H1 (cell line): Measurements from ENCODE around the gene MMP20. TPM values are rescaled to one million over a fixed set of nuclear protein-coding genes. Genes with fewer than 3 reads are reported as not detected.

Experiments
- CTCF ChIA-PET: fragments of 300-600 bp; sonication (Branson Sonifier 250); formaldehyde crosslinking; loops from one replicate; lab custom pipeline; 2021; ENCODE audit not compliant: partially characterized antibody; lab: Charles Lee
- POLR2A ChIA-PET: fragments of 300-600 bp; sonication (Branson Sonifier 250); formaldehyde crosslinking; loops from one replicate; lab custom pipeline; 2021; ENCODE audit warnings: inconsistent platforms; ENCODE audit not compliant: partially characterized antibody; lab: Charles Lee
- DNase-seq, 2 experiments: peaks; one replicate each; pipeline versions ENCODE4 v3.0.0 to v3.0.0-alpha.2; 2010 to 2022; ENCODE audit warnings: low spot score in 2 of 2, low read depth in 1 of 2, mixed read lengths in 1 of 2
- FAIRE-seq: peaks from 2 replicates; lab custom pipeline; 2011; peaks lifted over from hg19 to GRCh38; lab: Jason Lieb, UNC
- H2AFZ ChIP-seq: 2 replicates; pipeline ENCODE4 v1.8.1; 2012; ENCODE audit warnings: low read length, inconsistent platforms
- H2AK5ac ChIP-seq: 2 replicates; pipeline ENCODE4 v1.6.1; 2013; ENCODE audit warnings: low read depth, low read length
- H2BK120ac ChIP-seq: replicated peaks from 2 replicates; pipeline ENCODE3; 2013; ENCODE audit warnings: low read depth, low read length, inconsistent platforms
- H2BK12ac ChIP-seq: 2 replicates; pipeline ENCODE4 v1.6.1; 2013; ENCODE audit warnings: low read depth, low read length
- H2BK15ac ChIP-seq: 2 replicates; pipeline ENCODE4 v1.6.1; 2013; ENCODE audit warnings: low read length
- H2BK20ac ChIP-seq: 2 replicates; pipeline ENCODE4 v1.6.1; 2013; ENCODE audit warnings: low read length
- H2BK5ac ChIP-seq: 2 replicates; pipeline ENCODE4 v1.6.1; 2013; ENCODE audit warnings: low read depth, low read length
- H3K14ac ChIP-seq: 2 replicates; pipeline ENCODE4 v1.6.1; 2013; ENCODE audit warnings: inconsistent platforms; ENCODE audit not compliant: insufficient read length
- H3K18ac ChIP-seq: 2 replicates; pipeline ENCODE4 v1.6.1; 2013; ENCODE audit warnings: low read length; ENCODE audit errors: extremely low read depth
- H3K23ac ChIP-seq: 2 replicates; pipeline ENCODE4 v1.6.1; 2013; ENCODE audit warnings: inconsistent platforms; ENCODE audit not compliant: insufficient read length
- H3K23me2 ChIP-seq: 2 replicates; pipeline ENCODE4 v1.6.1; 2013; ENCODE audit warnings: low read depth, low read length
- H3K27ac ChIP-seq: 2 replicates; pipeline ENCODE4 v1.6.1; 2011; ENCODE audit warnings: low read depth, low read length, inconsistent platforms
- H3K27me3 ChIP-seq, 4 experiments: replicated peaks in 1 of 4; 1 replicate in 1 of 4; 2 replicates in 3 of 4; pipeline versions ENCODE4 v1.6.1 to v1.8.1; 2011 to 2013; ENCODE audit warnings: low read length in 3 of 4, mild to moderate bottlenecking in 3 of 4, inconsistent platforms in 2 of 4, mixed read lengths in 2 of 4, moderate library complexity in 1 of 4; ENCODE audit not compliant: control insufficient read depth in 3 of 4, insufficient read depth in 3 of 4; ENCODE audit errors: extremely low read depth in 1 of 4
- H3K36me3 ChIP-seq, 4 experiments: 2 replicates each; pipeline versions ENCODE4 v1.6.1 to v1.8.1; 2011 to 2013; ENCODE audit warnings: mild to moderate bottlenecking in 4 of 4, low read length in 3 of 4, moderate library complexity in 2 of 4, control low read depth in 1 of 4, inconsistent platforms in 1 of 4; ENCODE audit not compliant: insufficient read depth in 4 of 4, control insufficient read depth in 2 of 4
- H3K4ac ChIP-seq: replicated peaks from 2 replicates; pipeline ENCODE3; 2013; ENCODE audit warnings: low read length, low read depth, mixed read lengths, inconsistent platforms; ENCODE audit not compliant: insufficient read length
- H3K4me1 ChIP-seq, 4 experiments: replicated peaks in 1 of 4; 1 replicate in 1 of 4; 2 replicates in 3 of 4; pipeline versions ENCODE4 v1.6.1 to v1.8.1; 2011 to 2013; ENCODE audit warnings: low read length in 3 of 4, inconsistent platforms in 2 of 4, mixed read lengths in 1 of 4; ENCODE audit not compliant: insufficient read depth in 4 of 4, control insufficient read depth in 3 of 4
- H3K4me2 ChIP-seq, 2 experiments: 2 replicates each; pipeline versions ENCODE4 v1.6.1 to v1.8.1; 2011 to 2013; ENCODE audit warnings: low read depth in 2 of 2, low read length in 2 of 2, control low read depth in 1 of 2, inconsistent platforms in 1 of 2, mild to moderate bottlenecking in 1 of 2; ENCODE audit not compliant: insufficient read depth in 1 of 2
- H3K4me3 ChIP-seq, 4 experiments: fragments of 200-600, 300-600 bp in 1 of 4; sonication (generic), shearing (Covaris generic), sonication (Bioruptor Twin) in 1 of 4; 2 replicates each; pipeline versions ENCODE4 v1.5.1 to v1.8.1; 2011 to 2016; ENCODE audit warnings: low read length in 4 of 4, low read depth in 3 of 4, control low read depth in 2 of 4, inconsistent platforms in 2 of 4, mild to moderate bottlenecking in 2 of 4, mixed read lengths in 1 of 4, moderate library complexity in 1 of 4; ENCODE audit not compliant: insufficient read depth in 2 of 4; ENCODE audit errors: extremely low read depth in 1 of 4
- H3K56ac ChIP-seq: replicated peaks from 2 replicates; pipeline ENCODE3; 2013; ENCODE audit warnings: low read depth, mild to moderate bottlenecking, mixed read lengths, low read length, inconsistent platforms; ENCODE audit not compliant: insufficient read length
- H3K79me1 ChIP-seq: 2 replicates; pipeline ENCODE4 v1.6.1; 2013; ENCODE audit warnings: low read depth, low read length, control low read depth
- H3K79me2 ChIP-seq, 2 experiments: 2 replicates each; pipeline versions ENCODE4 v1.6.1 to v1.8.1; 2012 to 2013; ENCODE audit warnings: low read length in 2 of 2, mild to moderate bottlenecking in 2 of 2, inconsistent platforms in 1 of 2; ENCODE audit not compliant: insufficient read depth in 2 of 2, control insufficient read depth in 1 of 2
- H3K9ac ChIP-seq, 4 experiments: replicated peaks in 1 of 4; 1 replicate in 1 of 4; 2 replicates in 3 of 4; pipeline versions ENCODE4 v1.6.1 to v1.8.1; 2011 to 2013; ENCODE audit warnings: low read depth in 3 of 4, low read length in 3 of 4, control low read depth in 2 of 4, mild to moderate bottlenecking in 2 of 4, moderate library complexity in 2 of 4, inconsistent platforms in 1 of 4; ENCODE audit errors: extremely low read depth in 1 of 4
- H3K9me3 ChIP-seq, 2 experiments: 2 replicates each; pipeline versions ENCODE4 v1.6.1 to v1.8.1; 2012 to 2013; ENCODE audit warnings: mild to moderate bottlenecking in 2 of 2, moderate library complexity in 2 of 2, control low read depth in 1 of 2, inconsistent platforms in 1 of 2, low read depth in 1 of 2, low read length in 1 of 2, mixed read lengths in 1 of 2; ENCODE audit not compliant: insufficient read depth in 2 of 2
- H4K20me1 ChIP-seq, 2 experiments: replicated peaks in 1 of 2; 2 replicates each; pipeline versions ENCODE3 to v1.8.1; 2011 to 2013; ENCODE audit warnings: inconsistent platforms in 2 of 2, low read length in 2 of 2, mild to moderate bottlenecking in 1 of 2; ENCODE audit not compliant: insufficient read depth in 2 of 2, control insufficient read depth in 1 of 2
- H4K5ac ChIP-seq: 2 replicates; pipeline ENCODE4 v1.6.1; 2013; ENCODE audit warnings: low read length, low read depth, mixed read lengths, inconsistent platforms; ENCODE audit not compliant: insufficient read length
- H4K8ac ChIP-seq: 2 replicates; pipeline ENCODE4 v1.8.0; 2013; ENCODE audit warnings: mild to moderate bottlenecking, moderate library complexity, low read length, inconsistent platforms; ENCODE audit not compliant: insufficient read depth; ENCODE audit errors: extremely low read depth
- H4K91ac ChIP-seq: replicated peaks from 2 replicates; pipeline ENCODE3; 2013; ENCODE audit warnings: low read length, mixed read lengths, inconsistent platforms; ENCODE audit not compliant: insufficient read length
- CREB1 ChIP-seq: IDR thresholded peaks from 2 replicates; pipeline ENCODE4 v1.6.1; 2012; ENCODE audit warnings: inconsistent platforms
- HDAC6 ChIP-seq: IDR thresholded peaks from one replicate; pipeline ENCODE4 v1.7.1; 2012; ENCODE audit warnings: low read depth, mild to moderate bottlenecking, inconsistent platforms, low read length, moderate library complexity
- NANOG ChIP-seq: IDR thresholded peaks from 2 replicates; pipeline ENCODE4 v1.6.1; 2011; ENCODE audit warnings: low read length, low read depth, mild to moderate bottlenecking, inconsistent platforms; ENCODE audit not compliant: insufficient read depth, poor library complexity, severe bottlenecking
- NRF1 ChIP-seq: IDR thresholded peaks from 2 replicates; pipeline ENCODE4 v1.6.1; 2011; ENCODE audit warnings: mild to moderate bottlenecking, low read depth, low read length, improper control_type of control experiment
- RBBP5 ChIP-seq: IDR thresholded peaks from 2 replicates; pipeline ENCODE4 v1.7.1; 2012; ENCODE audit warnings: low read depth, mild to moderate bottlenecking, inconsistent platforms, low read length, moderate library complexity, borderline replicate concordance
- TCF12 ChIP-seq: IDR thresholded peaks from 2 replicates; pipeline ENCODE4 v1.6.1; 2011; ENCODE audit warnings: low read depth, mild to moderate bottlenecking, low read length
- WGBS, 2 experiments: shearing (Covaris generic) in 1 of 2; methylation state at CpG; one replicate each; pipeline versions ENCODE4 v1.1.6 to v1.1.7; 2013 to 2015; ENCODE audit warnings: low lambda C conversion rate in 2 of 2, mixed read lengths in 2 of 2, inconsistent platforms in 1 of 2, low coverage in 1 of 2, missing lambda C conversion rate in 1 of 2; ENCODE audit not compliant: insufficient replicate concordance in 2 of 2, insufficient coverage in 1 of 2, insufficient read length in 1 of 2; ENCODE audit errors: extremely low coverage in 1 of 2, missing lambda C conversion rate in 1 of 2; 5-methylcytosine and 5-hydroxymethylcytosine counted together
- polyA plus RNA-seq, 7 experiments: library from polyadenylated mRNA; depleted of rRNA in 3 of 7; stranded (reverse) in 5 of 7; unstranded in 2 of 7; fragments of >200 nt in 5 of 7; fragments of 200-250 nt in 2 of 7; gene quantifications; 1 replicate in 5 of 7; 2 replicates in 1 of 7; 4 replicates in 1 of 7; pipeline versions ENCODE4 v1.2.1 to v1.2.3, GENCODE V29; 2011 to 2013; ENCODE audit warnings: missing spikeins in 2 of 7, mixed read lengths in 2 of 7
- total RNA-seq: library from RNA; stranded (reverse); fragmentation: NEBNext Ultra II Directional; extraction: Animal tissue kit (Norgen Biotek cat#: 25700); gene quantifications from 2 replicates; pipeline ENCODE4 v1.2.1, GENCODE V29; 2021

MMP20 gene
- total and polyA plus RNA-seq, 2 of the 8 experiments (the other 6 are each of a cell fraction or from before 2014, with no cell fraction given): not detected

DNA sequence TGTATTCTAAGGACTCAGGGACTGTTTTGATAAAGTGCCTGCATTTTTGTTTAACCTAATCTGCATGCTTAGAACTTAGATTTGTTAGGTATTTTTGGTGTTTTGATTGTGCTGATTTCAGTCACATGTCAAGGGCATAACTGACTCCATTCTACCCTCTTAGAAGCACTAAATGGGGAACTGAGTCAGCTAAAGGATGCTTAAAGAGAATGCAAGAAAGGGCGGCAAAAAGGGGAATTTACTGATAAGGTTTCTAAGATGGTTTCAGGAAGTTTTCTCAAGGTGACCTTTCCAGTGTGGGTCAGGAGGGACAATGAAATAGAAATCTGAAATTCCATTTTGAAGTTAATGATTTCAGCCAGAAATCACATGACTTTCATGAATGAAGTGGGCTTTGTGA lies 43.0 kb downstream of the MMP20 start:
- Histone ChIP-seq H3K23ac (no peak overlapping the region), H3K9ac (no peak overlapping the region), H3K27me3 (no peaks in the 10 kb centered on the region), H2AK5ac (no peak overlapping the region), H2BK120ac (no peak overlapping the region), H2BK5ac (no peak overlapping the region), H3K4me1 (no peaks in the 10 kb centered on the region), H2AFZ (0 out of 2 replicates have a peak overlapping the region, but pooled peaks have one; percentile 1), H2BK15ac (no peak overlapping the region), H2BK20ac (no peak overlapping the region), H3K4me2 (no peak overlapping the region), H4K8ac (no peak overlapping the region), H3K79me1 (no peaks in the 10 kb centered on the region), H3K18ac (no peak overlapping the region), H4K20me1 (no peaks in the 10 kb centered on the region), H3K14ac (no peak overlapping the region), H3K9me3 (no peaks in the 10 kb centered on the region), H3K27ac (no peak overlapping the region), H4K5ac (no peak overlapping the region), H3K23me2 (no peaks in the 10 kb centered on the region), H2BK12ac (no peak overlapping the region), H3K4ac (no peak overlapping the region), H3K56ac (no peak overlapping the region), H3K4me3 (no peak overlapping the region), H4K91ac (no peak overlapping the region), H3K79me2 (no peaks in the 10 kb centered on the region), H3K36me3 (no peaks in the 10 kb centered on the region)
- POLR2A ChIA-PET: no interaction called here
- no peak for DNase-seq
- FAIRE-seq: no peak
- WGBS, 2 experiments: 93% methylated on average over 1 of the region's 1 CpG; no CpG with 5 or more reads in 1 of the 2 experiments
- CTCF ChIA-PET: no interaction called here
- no peak for TF ChIP-seq NRF1
- TF ChIP-seq NANOG: no peak
- no peak for TF ChIP-seq CREB1
- no peak for TF ChIP-seq TCF12
- TF ChIP-seq RBBP5: no peak
- TF ChIP-seq HDAC6: no peak
